Activated T-helper 1 cell treated with anti-CD3 and anti-CD28 coated beads, Interleukin-12 subunit alpha, Interleukin-12 subunit beta, Interleukin-2, Interleukin-4 antibody, amounts not matched to agents 30 ng/mL and 10 ng/mL and 1 ng/mL, durations not matched to agents 14 hours and 24 hours and 36 hours (primary cell): ENCODE results near the gene FFAR3. TPM values are rescaled to one million over a fixed set of nuclear protein-coding genes. Genes with fewer than 3 reads are reported as not detected.
"Not testable (repeated sequence)": the region's sequence is repeated elsewhere in the genome, so short reads cannot be mapped to it uniquely, and the experiment has no call there.

Source experiments
- DNase-seq: peaks from one replicate; pipeline ENCODE4 v3.0.0; 2021; ENCODE audit warnings: low spot score
- H3K27ac Mint-ChIP-seq: one replicate; pipeline ENCODE4 v1.8.0; 2021; ENCODE audit warnings: mild to moderate bottlenecking, mixed read lengths
- H3K27me3 Mint-ChIP-seq: one replicate; pipeline ENCODE4 v1.8.0; 2022; ENCODE audit warnings: mild to moderate bottlenecking, moderate library complexity, mixed read lengths; ENCODE audit not compliant: insufficient read depth
- H3K36me3 Mint-ChIP-seq: one replicate; pipeline ENCODE4 v1.8.0; 2021; ENCODE audit warnings: low read depth, mixed read lengths
- H3K4me1 Mint-ChIP-seq: one replicate; pipeline ENCODE4 v1.8.0; 2021; ENCODE audit warnings: low read depth, mixed read lengths
- H3K4me3 Mint-ChIP-seq: one replicate; pipeline ENCODE4 v1.8.0; 2021; ENCODE audit warnings: mild to moderate bottlenecking, moderate library complexity, mixed read lengths
- H3K9me3 Mint-ChIP-seq: one replicate; pipeline ENCODE4 v1.8.0; 2021; ENCODE audit warnings: mixed read lengths
- intact Hi-C: fragments of 100-400 bp; cut with micrococcal nuclease; formaldehyde crosslinking; loops from one replicate; pipeline ENCODE4 v1.15.1; 2024
- total RNA-seq: library from RNA; stranded (reverse); gene quantifications from 2 replicates; pipeline ENCODE4 v1.2.3, GENCODE V29; 2022

Gene FFAR3
- total RNA-seq, 1 donor from 2014 or later: 0.36 TPM

- no peaks in the 10 kb centered on the region for H3K36me3 Mint-ChIP-seq
- H3K4me3 Mint-ChIP-seq: no peak overlapping the region
- H3K9me3 Mint-ChIP-seq: no peaks in the 10 kb centered on the region
- peaks cover 11% of the 10 kb centered on the region for H3K4me1 Mint-ChIP-seq
- H3K27ac Mint-ChIP-seq: no peak overlapping the region
- intact Hi-C loops: no loop called here
- no peak for DNase-seq
- H3K27me3 Mint-ChIP-seq: peaks cover 11% of the 10 kb centered on the region
These were observed 17.4 kb downstream of the FFAR3 start for GRCh38 chr19:35375505-35376307.

- no peak overlapping the region for H3K4me3 Mint-ChIP-seq
- peaks cover 11% of the 10 kb centered on the region for H3K4me1 Mint-ChIP-seq
- H3K9me3 Mint-ChIP-seq: peaks cover under 1% of the 10 kb centered on the region
- no peak for DNase-seq
- H3K27ac Mint-ChIP-seq: no peak overlapping the region
- H3K27me3 Mint-ChIP-seq: peaks cover 11% of the 10 kb centered on the region
- H3K36me3 Mint-ChIP-seq: no peaks in the 10 kb centered on the region
- intact Hi-C loops: no loop called here
These were observed 19.4 kb downstream of the FFAR3 start for GRCh38 chr19:35377656-35378055.

GRCh38 chr19:35378356-35378755, 20.1 kb downstream of the FFAR3 start:
- no peak overlapping the region for H3K4me3 Mint-ChIP-seq
- peaks cover 11% of the 10 kb centered on the region for H3K4me1 Mint-ChIP-seq
- H3K9me3 Mint-ChIP-seq: peaks cover 3% of the 10 kb centered on the region
- no peaks in the 10 kb centered on the region for H3K36me3 Mint-ChIP-seq
- intact Hi-C loops: no loop called here
- no peak overlapping the region for H3K27ac Mint-ChIP-seq
- DNase-seq: no peak
- H3K27me3 Mint-ChIP-seq: peaks cover 15% of the 10 kb centered on the region

GRCh38 chr19:35379545-35379944, 21.3 kb downstream of the FFAR3 start:
- intact Hi-C loops, DNase-seq, H3K4me3 Mint-ChIP-seq, H3K27ac Mint-ChIP-seq, H3K9me3 Mint-ChIP-seq, H3K36me3 Mint-ChIP-seq: not testable (repeated sequence)
- Mint-ChIP-seq H3K4me1 (peaks cover 11% of the 10 kb centered on the region), H3K27me3 (peaks cover 15% of the 10 kb centered on the region)

GRCh38 chr19:35379992-35380391, 21.7 kb downstream of the FFAR3 start:
- Mint-ChIP-seq H3K36me3 (no peaks in the 10 kb centered on the region), H3K27ac (no peak overlapping the region), H3K4me1 (peaks cover 6% of the 10 kb centered on the region), H3K4me3 (no peak overlapping the region), H3K9me3 (peaks cover 7% of the 10 kb centered on the region), H3K27me3 (peaks cover 13% of the 10 kb centered on the region)
- no peak for DNase-seq
- intact Hi-C loops: no loop called here

- Mint-ChIP-seq H3K27me3 (peaks cover 10% of the 10 kb centered on the region), H3K4me3 (no peak overlapping the region), H3K36me3 (no peaks in the 10 kb centered on the region), H3K27ac (no peak overlapping the region), H3K9me3 (peaks cover 7% of the 10 kb centered on the region), H3K4me1 (peaks cover 5% of the 10 kb centered on the region)
- no peak for DNase-seq
- intact Hi-C loops: no loop called here
These were observed 22.3 kb downstream of the FFAR3 start for GRCh38 chr19:35380450-35381124.

GRCh38 chr19:35381318-35381717, 23.1 kb downstream of the FFAR3 start:
- Mint-ChIP-seq H3K36me3 (peaks cover under 1% of the 10 kb centered on the region), H3K27me3 (peaks cover 8% of the 10 kb centered on the region), H3K27ac (no peak overlapping the region), H3K9me3 (peaks cover 8% of the 10 kb centered on the region), H3K4me3 (no peak overlapping the region), H3K4me1 (no peaks in the 10 kb centered on the region)
- no peak for DNase-seq
- intact Hi-C loops: no loop called here

- no peak for DNase-seq
- Mint-ChIP-seq H3K9me3 (peaks cover 13% of the 10 kb centered on the region), H3K36me3 (peaks cover 3% of the 10 kb centered on the region), H3K4me1 (no peaks in the 10 kb centered on the region), H3K27ac (no peak overlapping the region), H3K27me3 (peaks cover 8% of the 10 kb centered on the region), H3K4me3 (no peak overlapping the region)
- intact Hi-C loops: no loop called here
These were observed 23.7 kb downstream of the FFAR3 start for GRCh38 chr19:35381926-35382325.

GRCh38 chr19:35383536-35383935, 25.3 kb downstream of the FFAR3 start:
- Mint-ChIP-seq H3K4me1 (no peaks in the 10 kb centered on the region), H3K9me3 (peaks cover 13% of the 10 kb centered on the region), H3K4me3 (no peak overlapping the region), H3K27ac (no peak overlapping the region), H3K36me3 (peaks cover 3% of the 10 kb centered on the region), H3K27me3 (peaks cover 6% of the 10 kb centered on the region)
- DNase-seq: no peak
- intact Hi-C loops: no loop called here

GRCh38 chr19:35388277-35389054, 30.2 kb downstream of the FFAR3 start:
- no peak for DNase-seq
- peaks cover 3% of the 10 kb centered on the region for H3K36me3 Mint-ChIP-seq
- intact Hi-C loops: no loop called here
- no peak overlapping the region for H3K27ac Mint-ChIP-seq
- H3K4me3 Mint-ChIP-seq: no peak overlapping the region
- H3K9me3 Mint-ChIP-seq: peaks cover 10% of the 10 kb centered on the region
- peaks cover 8% of the 10 kb centered on the region for H3K27me3 Mint-ChIP-seq
- H3K4me1 Mint-ChIP-seq: no peaks in the 10 kb centered on the region

GRCh38 chr19:35389192-35389861, 31.1 kb downstream of the FFAR3 start:
- H3K27ac Mint-ChIP-seq: no peak overlapping the region
- peaks cover 8% of the 10 kb centered on the region for H3K27me3 Mint-ChIP-seq
- intact Hi-C loops: no loop called here
- H3K4me3 Mint-ChIP-seq: no peak overlapping the region
- no peak for DNase-seq
- H3K4me1 Mint-ChIP-seq: no peaks in the 10 kb centered on the region
- peaks cover 3% of the 10 kb centered on the region for H3K36me3 Mint-ChIP-seq
- peaks cover 10% of the 10 kb centered on the region for H3K9me3 Mint-ChIP-seq

GRCh38 chr19:35392742-35393715, 34.8 kb downstream of the FFAR3 start:
- no peak for DNase-seq
- no peak overlapping the region for H3K4me3 Mint-ChIP-seq
- H3K4me1 Mint-ChIP-seq: no peaks in the 10 kb centered on the region
- H3K27ac Mint-ChIP-seq: no peak overlapping the region
- H3K36me3 Mint-ChIP-seq: no peaks in the 10 kb centered on the region
- H3K9me3 Mint-ChIP-seq: no peaks in the 10 kb centered on the region
- intact Hi-C loops: no loop called here
- H3K27me3 Mint-ChIP-seq: peaks cover 8% of the 10 kb centered on the region
